CD4-positive, alpha-beta T cell treated with Interleukin-21 for 1 hour (primary cell): Measurements from ENCODE around the gene AMBRA1.
A peak's percentile ranks its signal among the peaks of the same experiment; 100 is the strongest.
"Not testable (repeated sequence)": the region's sequence is repeated elsewhere in the genome, so short reads cannot be mapped to it uniquely, and the experiment has no call there.

Experiments used
- DNase-seq: peaks from one replicate; pipeline ENCODE4 v3.0.0-alpha.2; 2020

AMBRA1 gene

DNA sequence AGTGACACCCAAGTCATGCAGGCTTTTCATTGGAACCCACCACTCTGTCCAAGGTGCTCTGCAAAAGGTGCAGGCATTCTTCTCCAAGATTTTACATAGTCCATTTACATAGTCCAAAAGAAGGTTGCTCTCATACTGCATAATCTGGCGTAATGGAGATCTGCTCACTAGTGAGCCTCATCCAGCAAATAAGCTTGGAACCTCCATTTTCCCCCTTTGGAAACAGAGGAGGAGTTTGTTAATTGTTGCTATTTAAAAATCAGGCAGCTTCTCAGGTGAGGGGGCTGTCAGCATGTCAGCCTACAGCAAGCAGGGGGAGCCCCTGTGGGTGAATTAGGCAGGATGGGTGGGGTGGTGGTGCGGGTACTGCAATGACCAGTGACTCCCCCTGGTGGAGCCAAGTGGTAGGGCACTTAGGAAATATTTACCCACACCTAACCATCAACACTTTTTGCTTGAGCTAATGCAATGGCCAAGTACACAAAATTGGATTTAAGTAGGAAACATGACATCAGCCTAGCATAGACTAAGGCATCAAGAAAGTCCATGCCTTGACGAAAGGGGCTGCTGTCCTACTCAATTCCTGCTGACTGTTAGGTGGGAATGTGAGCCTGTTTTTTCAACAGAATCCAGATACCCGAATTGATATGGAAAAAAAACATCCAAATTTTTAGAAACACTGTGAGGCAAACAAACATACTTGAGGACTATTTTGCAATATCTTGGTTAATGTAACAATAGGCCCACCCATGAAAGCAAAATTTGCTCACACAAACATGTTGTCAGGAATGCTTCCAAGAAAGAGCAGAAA is 64.5 kb downstream of the AMBRA1 start:
- peak; percentile 77 for DNase-seq

DNA sequence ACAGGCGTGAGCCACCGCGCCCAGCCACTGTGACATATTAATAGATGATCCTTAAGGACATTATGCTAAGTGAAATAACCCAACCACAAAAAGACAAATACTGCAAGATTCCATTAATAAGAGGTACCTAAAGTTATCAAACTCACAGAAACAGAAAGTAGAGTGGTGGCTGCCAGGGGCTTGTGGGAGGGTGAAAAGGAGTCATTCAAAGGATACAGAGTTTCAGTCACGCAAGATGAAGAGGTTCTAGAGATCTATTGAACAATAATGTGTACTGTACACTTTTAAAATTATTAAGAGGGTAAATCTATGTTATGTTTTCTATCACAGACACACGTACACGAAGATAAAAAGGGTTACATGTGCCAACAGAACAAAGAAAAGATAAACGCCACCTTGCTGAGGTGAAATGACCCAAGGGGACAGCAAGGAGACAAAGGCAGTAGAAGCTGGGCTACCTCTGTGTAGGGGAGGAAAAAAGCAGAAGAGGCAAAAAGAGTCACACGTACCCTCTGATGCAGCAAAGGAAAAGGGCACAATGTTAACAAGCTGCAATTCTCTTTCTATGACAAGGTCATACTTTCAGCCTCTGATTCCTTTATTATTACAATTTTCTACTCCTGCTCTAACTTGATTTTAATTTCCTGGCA is 65.3 kb downstream of the AMBRA1 start:
- DNase-seq: no peak

DNA sequence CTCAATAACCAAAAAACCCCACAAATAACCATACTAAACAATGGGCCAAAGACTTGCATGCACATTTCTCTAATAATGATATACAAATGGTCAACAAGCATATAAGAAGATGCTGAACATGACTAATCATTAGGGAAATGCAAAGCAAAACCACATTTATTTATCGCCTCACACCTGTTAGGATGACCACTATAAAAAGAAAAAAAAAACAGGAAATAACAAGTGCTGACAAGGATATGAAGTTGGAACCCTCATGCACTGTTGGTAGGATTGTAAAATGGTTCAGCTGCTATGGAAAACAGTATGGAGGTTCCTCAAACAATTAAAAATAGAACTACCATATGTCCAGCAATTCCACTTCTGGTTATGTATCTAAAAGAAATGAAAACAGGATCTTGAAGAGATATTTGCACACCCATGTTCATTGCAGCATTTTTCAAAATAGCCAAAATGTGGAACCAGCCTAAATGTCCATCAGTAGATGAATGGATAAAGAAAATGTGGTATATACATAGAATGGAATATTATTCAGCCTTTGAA is 66.2 kb downstream of the AMBRA1 start:
- no peak for DNase-seq

DNA sequence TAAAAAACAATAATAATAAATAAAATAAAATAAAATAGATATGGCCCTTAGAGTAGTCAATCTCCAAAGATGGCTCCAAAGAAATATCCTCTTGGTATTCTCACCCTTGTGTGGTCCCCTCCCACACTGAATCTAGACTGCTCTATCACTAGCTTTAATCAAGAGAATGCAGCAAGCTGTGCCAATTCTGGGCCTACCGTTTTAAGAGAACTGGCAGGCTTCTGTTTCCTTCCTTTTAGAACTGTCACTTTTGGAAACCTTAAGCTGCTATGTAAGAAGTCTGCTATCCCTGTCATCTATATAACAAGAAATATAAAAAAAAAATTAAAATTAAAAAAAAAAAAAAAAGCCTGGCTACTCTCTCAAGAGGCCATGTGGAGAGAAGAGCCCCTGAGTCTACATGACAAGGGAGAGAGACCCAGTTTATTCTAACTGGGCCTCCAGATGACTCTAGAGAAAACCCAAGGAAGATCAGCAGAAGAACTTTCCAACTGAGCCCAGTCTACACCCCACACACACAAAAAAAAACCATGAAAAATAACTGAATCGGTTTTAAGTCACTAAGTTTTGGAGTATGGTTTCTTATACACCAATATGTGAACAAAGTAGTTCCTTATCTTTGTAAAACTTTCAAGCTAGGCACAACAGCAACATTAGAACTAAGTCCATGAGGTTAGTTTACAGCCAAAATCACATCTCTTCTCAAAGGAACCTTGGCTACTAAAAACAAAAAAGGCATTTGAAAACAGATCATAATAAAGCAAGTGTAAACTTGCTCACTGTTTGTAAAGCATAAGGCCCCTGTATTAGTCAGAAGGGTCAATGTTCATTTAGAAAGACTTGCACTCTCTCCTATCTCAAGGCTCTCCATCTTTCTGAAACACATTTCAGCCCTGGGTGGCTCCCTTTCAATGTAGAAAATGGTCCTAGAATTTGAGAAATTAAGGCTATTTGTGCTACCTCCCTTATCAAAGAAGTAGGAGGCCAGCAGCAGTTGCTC is 67.3 kb downstream of the AMBRA1 start:
- no peak for DNase-seq

DNA sequence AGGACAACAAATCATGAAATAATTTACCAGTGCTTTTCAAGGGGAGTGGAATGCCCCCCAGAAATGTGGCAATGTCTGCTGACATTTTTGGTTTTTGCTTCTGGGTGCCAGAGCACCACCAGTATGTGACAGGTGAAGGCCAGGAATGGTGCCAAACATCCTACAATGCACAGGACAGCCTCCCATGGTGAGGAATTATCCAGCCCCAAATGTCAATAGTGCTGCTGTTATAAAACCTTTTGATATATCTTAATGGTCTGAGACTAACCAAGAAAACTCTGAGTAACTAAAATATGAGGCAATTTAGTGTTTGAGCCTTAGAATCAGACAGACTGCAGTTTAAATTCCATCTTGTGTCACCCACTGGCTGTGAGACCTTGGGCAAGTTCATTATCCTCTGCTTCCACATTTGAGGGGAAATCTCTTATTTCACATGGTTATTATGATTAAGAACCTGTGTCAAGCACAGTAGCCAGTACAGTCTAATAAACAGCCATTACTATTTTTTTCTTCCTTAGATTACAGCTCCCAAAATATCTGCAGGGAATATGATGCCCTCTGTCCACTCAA is 69.5 kb downstream of the AMBRA1 start:
- DNase-seq: no peak

DNA sequence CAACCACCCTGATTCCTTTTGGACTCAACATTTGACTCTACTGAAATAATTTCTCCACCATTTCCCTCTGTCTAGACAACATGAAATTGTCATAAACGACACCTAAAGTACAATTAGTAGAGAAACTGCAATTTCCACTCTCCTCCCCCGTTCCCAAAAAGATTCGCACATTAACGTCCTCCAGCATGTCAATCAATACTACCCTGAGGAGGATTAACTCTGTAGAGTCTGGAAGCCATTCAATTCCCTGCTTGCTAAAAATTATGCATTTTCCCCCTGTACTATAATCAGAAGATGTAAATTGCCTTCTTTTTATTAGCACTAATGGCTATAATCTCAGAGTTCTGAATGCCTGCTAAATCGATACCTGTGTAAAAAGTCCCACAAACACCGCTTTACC is 70.5 kb downstream of the AMBRA1 start:
- DNase-seq: no peak

DNA sequence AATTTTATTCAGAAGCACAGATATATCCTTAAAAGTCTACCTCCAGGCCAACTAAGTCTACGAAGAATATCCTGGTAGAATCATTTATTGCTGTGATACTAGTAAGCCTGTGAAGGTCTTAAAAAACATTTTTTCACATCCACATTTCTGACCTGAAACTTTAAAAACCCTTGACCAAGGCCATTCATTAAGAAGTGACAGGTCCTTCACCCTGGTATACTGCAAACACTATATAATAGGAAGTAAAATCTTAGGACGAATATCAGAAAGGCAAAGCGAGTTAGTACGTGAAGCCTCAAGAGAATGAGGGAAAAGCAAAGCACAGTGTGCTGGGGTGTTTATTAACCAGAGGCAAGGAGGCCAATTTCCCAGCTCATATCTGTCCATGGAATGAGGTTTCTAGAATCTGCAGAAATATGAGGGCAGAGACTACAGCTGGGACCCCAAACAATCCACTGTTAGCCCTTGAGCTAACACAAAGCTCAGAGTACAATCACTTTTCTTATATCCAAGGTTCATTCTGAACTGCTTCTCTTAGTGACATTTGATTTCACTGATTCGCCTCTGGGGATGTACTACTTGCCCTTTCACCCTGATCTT is 71.0 kb downstream of the AMBRA1 start:
- DNase-seq: no peak

DNA sequence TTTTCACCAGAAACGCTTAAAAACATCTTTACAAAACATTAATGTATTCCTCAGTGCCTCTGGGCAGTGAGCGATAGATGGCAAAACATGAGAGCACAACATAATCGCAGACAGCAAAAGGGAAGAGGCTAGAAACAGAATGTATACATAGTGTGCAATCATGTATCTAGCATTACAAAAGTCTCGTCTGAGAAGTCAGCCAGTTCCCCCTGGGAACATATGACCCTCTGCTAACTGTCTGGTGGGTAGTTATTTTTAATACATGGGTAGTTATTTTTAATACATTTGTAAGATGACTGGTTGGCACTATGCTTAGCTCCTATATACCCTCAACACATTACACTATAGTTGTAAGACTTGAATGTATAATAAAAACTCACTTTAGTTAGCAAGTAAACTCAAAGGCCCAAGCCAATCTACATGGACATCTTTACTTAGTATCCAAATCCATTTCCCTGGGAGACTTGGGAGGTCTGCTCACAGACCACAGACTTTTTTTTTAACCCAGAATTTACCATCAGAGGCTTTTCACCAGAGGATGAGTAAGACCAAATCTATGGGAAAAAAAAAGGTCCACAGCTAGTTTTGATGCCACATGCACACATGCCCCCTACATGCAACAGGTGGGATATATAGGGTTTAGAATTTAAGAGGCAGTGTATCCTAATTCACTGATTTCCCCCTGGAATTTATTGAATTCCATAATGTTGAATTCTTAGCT is 71.7 kb downstream of the AMBRA1 start:
- DNase-seq: no peak

DNA sequence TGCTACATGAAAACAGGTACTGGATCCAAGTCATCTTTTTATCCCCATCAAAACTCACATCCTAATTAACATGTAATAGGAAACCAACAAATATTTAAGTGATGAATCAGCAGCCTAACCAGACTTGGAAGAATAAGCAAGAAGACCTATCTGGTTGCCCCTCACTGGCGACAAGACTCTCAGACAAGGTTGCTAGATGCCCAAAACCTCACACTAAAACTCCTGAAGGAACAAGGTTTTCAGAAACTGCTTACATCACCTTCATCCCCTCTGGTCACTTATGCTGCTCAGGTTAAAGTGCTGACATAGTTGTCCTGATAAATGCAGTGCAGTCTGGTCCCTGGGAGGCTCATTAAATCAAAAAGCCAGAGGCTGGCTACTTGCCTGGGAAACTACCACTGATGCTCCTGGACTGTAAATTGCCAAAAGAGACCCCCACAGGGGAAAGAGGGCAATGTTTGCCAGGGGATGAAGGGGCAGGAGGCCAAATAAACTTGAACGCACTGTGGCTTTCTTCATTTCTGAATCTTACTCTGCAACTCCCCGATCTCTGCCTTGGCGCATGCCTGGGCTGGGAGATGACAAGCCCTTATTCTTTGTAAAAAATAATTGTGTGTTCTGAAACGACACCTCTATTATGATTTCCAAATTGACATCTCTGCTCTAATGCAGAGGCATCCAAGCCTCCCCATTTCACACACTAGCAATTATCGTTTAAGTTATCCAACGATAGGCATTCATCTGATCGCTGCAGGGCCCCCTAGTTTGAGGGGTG is 72.7 kb downstream of the AMBRA1 start:
- no peak for DNase-seq

DNA sequence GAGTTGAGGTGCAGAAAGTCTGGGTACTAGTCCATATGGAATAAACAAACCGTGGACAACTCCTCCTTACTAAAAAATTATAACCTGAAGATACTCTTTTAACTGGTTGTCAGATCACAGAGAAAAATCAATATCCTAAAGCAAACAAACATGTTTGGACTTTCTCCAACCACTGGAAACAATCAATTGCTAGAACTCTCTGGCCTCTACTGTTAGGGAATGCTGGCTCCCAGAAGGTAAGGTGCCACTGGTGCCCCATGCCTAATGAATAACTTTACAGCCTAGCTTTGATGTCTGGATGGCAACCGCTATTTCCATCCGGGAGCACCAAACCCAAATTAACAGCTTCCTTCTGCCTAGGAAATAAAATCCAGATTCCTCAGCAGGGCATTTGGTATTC is 74.5 kb downstream of the AMBRA1 start:
- no peak for DNase-seq

DNA sequence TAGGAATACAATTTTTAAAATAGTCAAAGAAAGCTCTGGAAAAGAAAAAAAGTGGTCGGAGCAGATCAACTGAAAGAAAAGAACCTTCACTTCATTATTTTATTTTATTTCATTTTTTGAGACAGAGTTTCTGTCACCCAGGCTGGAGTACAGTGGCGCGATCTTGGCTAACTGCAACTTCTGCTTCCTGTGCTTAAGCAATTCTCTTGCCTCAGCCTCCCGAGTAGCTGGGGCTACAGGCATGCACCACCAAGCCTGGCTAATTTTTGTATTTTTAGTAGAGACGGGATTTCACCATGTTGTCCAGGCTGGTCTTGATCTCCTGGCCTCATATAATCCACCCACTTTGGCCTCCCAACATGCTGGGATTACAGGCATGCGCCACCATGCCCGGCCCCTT is 74.9 kb downstream of the AMBRA1 start:
- not testable (repeated sequence) for DNase-seq

DNA sequence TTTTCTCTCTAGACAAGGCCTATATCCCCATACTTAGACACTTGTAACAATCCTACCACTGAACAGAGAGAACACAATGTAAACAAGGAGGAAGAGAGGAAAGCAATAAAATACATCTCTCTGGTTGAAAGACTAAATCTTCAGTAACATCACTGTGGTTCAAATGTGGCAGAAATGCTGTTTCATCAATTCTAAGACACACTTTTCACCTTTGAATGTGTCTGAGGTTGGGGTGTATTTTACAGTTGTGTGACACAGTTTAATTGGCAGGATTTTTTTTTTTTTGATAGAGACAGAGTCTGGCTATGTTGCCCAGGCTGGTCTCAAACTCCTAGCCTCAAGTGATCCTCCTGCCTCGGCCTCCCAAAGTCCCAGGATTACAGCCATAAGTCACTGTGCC is 79.5 kb downstream of the AMBRA1 start:
- DNase-seq: no peak

DNA sequence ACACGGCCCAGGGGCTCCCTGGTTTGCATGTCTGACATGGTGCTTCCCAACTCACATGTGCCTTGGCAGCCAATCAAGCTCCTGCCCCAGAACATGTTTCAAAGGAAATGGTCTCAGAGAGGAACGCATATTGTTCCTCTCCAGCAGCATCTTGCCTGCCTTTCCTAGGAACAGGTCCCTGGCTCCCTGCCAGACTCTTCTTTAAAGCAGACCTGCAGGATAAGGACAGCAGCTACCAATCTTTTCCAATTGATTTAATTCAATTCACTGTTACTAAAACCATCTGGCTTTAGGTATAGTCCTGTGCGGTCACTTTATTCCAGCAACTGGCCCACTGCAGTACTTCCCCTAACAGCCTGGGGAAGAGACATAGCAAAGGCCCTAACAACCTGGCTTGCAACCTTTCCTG is 79.9 kb downstream of the AMBRA1 start:
- no peak for DNase-seq

DNA sequence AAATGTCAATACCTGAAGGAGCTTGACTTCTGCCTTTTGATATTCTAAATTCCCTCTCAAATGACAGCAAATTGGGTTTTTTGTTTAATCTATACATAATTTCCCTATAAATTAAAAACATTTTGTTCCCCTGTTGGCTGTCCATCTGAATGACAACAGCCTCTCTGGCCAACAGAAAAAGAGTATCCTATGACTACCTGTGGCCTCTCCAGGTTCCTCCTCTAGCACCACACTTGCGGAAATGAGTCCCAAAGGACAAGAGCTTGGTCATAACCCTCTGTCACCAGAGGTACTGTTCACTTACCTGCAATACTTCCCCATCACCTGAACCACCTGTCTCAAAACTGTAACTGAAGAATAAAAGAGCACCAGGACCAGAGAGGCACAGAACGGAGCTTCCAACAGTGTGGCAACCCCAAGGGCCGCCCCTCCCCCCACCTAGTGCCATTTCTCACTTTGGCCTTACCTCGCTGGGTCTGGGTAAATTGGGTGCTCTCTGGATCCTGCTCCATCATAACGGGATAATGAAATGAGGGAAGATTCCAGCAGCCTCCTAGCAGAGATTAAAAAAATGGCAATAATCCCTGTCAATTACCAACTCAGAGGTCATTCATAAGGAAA is 81.5 kb downstream of the AMBRA1 start:
- DNase-seq: no peak

DNA sequence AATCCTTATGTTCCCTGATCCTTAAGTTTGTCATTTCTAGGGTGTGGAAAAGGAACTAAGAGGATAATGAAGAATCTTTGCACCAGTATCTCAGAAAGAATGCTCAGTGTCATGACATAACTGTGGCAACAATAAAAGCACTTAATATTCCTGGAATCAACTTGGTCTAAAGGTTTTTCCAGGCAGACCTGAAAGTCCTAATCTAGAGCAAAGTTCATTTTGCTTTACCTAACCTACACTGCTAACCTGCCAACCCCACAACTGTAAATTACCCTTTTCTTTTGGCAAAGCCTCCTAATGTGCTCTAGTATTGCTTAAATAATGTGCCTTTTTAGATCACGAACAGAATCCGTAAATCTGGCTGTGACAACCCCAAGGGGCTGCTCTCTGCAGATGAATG is 82.5 kb downstream of the AMBRA1 start:
- no peak for DNase-seq

DNA sequence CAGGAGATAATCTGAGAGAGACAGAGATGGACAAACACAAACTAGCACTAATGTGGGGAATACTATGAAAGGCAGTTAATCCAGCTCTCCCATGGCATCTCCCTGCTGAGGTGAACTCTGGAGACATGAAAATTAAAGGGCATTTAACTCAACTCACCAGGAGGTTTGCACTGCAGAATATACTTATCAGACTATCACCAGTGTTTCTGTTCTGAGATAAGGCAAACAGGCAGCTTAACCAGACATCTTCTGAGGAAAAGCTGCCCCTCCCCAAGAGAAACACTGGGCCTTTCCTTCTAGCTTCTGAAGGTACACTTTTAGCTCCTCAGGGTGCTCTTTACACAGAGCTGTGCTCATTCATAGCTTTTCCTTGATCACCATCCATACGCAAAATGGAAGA is 85.5 kb downstream of the AMBRA1 start:
- no peak for DNase-seq

DNA sequence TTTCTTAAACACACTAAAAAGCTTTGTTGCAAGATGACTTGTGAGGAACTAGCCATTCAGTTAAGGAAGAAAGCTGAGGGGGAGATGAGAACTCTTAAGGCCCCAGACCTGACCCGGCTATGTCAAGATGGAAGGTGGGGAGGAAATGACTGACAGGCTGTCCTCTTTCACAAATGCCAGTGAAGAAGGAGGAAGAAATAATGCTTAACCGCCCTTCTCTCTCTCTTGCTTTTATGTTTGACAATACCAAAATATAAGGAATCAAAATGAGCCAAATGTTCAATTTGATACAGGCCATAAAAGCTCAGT is 87.4 kb downstream of the AMBRA1 start:
- DNase-seq: no peak

DNA sequence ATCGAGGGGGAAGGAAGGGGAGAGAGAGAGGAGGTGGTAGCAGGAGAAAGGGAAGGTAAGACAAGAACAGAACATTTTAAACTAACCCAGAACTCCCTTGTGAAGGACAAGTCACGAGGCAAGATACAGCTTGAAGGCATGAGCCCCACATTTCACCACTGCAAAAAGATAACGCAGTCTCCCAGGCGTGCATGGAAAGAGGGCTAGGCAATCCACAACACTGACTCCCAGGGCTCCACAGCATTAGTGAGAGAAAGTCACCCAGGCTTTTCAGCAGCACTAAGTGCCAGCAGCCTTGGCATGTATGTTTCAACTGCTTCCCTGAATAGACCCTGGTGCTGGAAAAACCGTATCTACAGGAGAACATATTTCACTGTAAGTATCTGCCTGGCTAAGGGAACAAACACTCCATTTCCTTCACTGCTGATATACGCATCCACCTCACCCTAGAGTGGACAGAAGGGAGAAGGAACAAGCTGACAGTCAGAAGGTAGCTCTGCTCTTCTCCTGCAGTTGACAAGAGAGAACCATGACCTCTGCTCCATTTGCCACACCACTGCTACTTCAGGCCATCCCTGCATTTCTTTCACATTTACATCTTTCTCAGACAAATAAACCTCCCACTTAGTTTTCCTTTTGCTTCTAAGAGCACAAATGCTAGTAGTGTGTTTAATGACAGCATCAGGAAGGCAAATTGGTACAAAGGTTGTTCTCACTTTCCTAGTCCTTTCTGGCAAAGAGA is 87.9 kb downstream of the AMBRA1 start:
- no peak for DNase-seq

DNA sequence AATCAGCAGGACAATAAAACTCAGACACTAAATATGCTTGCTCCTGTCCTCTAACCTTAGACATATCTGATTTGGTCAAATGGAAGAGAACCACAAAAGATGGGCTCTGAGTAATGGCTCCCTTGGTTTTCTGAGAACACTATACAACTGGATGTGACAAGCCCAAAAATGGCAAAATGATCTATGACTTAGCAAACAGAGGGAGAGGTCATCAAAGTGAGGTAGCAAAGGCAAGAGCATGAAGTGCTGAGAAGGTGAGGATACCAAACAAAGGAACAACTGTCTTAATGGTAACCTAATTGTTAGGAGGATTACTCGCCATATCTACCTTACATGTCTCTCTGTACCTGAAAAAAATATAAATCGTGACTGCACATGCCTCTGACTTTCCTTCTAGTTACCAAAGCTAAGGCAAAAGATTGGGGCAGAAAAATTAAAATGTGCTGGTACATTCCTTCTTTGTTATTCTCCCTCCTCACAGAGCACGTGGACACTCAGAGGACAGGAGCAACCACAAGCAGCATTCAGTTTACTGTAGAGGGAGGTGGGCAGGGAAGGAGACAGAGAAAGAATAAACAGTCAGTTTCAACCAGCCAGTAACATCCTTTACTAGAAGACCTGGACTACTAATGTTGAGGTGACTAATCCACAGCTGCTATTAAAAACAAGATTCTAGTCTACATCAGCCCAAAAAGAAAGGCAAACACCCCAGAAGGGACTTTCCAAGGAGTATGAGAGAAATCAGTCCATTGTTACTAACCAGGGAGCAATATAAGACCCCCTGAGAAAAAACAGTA is 88.8 kb downstream of the AMBRA1 start:
- no peak for DNase-seq
